Activated T-helper 9 cell treated with anti-CD3 and anti-CD28 coated beads, Interleukin-2, amount 50 U/mL, for 16 hours (primary cell): Measurements from ENCODE around the gene ISYNA1.

Source experiments
- DNase-seq: peaks from one replicate; pipeline ENCODE4 v3.0.0-alpha.2; 2020; ENCODE audit warnings: low read depth

Gene ISYNA1

GRCh38 chr19:18467978-18468377 is 30.0 kb upstream of the ISYNA1 start:
- DNase-seq: no peak

GRCh38 chr19:18466354-18466753 is 28.4 kb upstream of the ISYNA1 start:
- no peak for DNase-seq

GRCh38 chr19:18465964-18466339 is 28.0 kb upstream of the ISYNA1 start:
- no peak for DNase-seq

DNA sequence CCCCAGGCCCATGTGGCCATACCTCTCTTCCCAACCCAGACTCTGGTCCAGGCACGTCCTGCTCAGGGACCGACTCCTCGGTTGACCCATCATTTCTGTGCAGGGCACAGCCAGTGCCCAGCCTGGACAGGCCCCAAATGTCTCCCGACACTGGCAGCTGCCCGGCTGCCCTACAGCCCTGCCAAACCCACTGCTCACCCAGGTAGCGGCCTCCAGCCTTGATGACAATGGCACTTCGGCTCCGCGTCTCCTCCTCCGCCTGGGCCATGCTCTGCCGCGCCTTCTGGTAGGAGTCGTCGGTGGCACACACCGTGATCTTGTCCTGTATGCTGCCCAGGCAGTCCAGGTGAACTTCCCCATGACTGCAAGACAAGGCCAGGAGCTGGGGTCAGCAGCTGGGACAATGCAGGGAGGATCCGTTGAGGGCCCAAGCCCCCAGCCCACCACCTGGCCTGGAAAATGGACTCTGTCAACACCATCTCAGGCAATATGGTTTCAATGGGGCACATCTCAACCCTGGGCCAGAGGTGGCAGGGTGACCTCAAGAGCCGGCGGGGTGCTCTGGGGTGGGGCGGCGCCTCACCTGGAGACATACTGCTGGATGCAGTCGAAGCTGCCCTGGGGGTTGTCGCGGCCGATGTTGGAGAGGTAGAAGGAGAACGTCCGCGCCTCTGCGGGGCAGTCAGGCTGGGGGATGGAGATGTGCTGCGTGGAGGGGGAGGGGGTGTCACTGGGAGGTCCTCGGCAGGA is 27.5 kb upstream of the ISYNA1 start:
- DNase-seq: no peak

DNA sequence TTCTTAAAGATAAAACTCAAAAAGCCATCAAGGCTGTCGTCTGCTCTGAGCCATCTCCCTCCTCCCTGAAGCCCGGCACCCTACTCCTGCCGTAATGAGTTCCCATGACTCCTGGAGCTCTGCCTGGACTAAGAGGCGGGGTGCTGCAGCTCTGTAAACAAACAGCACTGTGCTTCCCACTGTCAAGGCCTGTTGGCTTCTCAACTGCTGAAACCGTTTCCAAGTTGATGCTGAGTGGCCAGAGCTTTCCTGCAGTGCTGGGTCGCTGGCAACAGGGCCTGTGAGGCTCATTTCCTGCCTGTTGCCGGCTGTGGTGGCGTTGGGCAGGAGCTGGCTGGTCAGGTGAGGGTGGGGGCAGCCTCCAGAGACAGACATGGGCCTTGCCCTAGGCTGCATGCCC is 26.7 kb upstream of the ISYNA1 start:
- DNase-seq: no peak

- no peak for DNase-seq
Measured at GRCh38 chr19:18461471-18461870, 23.5 kb upstream of the ISYNA1 start.

- DNase-seq: no peak
Measured at GRCh38 chr19:18460900-18461299, 23.0 kb upstream of the ISYNA1 start.

DNA sequence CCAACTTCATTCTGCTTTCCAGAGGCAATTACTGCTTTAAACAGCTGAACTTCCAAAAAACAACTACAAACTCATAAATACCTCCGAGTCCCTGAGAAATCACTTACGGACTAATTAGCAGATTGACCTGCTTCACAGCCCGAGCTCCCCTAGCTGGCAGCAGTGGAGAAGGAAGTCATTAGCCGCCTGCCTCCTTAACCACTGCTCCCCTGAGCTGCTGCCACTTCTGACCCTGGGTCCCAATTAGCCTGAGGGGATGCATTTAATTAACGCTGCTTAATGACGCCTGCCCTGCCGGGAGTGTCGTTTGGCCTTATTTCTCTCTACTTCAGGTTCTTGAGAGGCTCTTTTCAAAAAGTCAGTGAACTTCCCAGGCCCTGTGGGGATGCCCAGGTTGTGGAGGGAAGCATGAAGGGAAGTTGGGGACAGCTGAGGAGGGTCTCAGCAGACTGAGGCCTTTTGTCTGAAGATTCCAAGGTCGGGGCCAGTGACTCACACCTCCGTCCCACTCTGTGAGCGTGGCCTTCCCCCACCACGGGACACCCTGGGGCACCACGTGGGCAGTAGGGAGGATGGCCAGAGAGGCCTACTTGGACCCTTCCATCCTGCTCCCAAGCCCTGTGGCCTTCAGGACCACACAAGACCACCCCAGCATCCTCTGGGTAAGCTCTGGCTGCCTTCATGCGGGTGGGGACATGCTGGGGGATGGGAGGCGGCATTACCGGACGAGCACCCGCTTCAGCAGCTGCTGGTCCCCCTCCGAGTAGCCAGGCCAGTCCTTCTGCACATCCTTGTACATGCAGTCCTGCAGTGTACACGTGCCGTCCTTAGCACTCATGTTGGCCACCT is 19.8 kb upstream of the ISYNA1 start:
- no peak for DNase-seq

GRCh38 chr19:18456974-18457373 is 19.0 kb upstream of the ISYNA1 start:
- DNase-seq: no peak

- no peak for DNase-seq
Measured at GRCh38 chr19:18456279-18456678, 18.3 kb upstream of the ISYNA1 start.

DNA sequence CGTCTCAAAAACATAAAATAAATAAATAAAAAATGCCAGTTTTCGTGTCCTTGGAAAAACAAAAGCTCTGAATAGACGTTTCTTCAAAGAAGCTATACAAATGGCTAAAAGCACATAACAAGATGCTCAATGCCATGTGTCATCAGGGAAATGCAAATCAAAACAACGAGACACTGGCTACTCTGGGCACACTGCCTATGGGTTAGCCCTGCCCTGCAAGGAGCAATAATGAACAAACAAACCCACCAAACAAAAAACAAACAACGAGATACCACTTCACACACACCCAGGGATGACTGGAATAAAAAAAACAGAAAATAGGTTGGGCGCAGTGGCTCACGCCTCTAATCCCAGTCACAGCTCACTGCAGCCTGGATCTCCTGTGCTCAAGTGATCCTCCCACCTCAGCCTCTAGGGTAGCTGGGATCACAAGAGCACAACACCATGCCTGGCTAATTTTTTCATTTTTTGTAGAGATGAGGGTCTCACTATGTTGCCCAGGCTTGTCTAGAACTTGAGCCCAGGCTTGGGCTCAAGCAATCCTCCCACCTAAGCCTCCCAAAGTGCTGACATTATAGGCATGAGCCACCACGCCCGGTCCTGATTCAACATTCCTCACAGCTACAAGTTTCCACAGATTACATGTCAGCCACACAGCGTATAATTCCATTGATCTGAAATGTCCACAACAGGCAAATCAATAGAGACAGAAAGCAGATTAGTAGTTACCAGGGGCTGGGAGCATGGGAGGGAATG is 15.5 kb upstream of the ISYNA1 start:
- no peak for DNase-seq

GRCh38 chr19:18452386-18452785 is 14.5 kb upstream of the ISYNA1 start:
- DNase-seq: no peak

- peak; percentile 82 for DNase-seq
Measured at GRCh38 chr19:18450931-18451836, 13.3 kb upstream of the ISYNA1 start.

DNA sequence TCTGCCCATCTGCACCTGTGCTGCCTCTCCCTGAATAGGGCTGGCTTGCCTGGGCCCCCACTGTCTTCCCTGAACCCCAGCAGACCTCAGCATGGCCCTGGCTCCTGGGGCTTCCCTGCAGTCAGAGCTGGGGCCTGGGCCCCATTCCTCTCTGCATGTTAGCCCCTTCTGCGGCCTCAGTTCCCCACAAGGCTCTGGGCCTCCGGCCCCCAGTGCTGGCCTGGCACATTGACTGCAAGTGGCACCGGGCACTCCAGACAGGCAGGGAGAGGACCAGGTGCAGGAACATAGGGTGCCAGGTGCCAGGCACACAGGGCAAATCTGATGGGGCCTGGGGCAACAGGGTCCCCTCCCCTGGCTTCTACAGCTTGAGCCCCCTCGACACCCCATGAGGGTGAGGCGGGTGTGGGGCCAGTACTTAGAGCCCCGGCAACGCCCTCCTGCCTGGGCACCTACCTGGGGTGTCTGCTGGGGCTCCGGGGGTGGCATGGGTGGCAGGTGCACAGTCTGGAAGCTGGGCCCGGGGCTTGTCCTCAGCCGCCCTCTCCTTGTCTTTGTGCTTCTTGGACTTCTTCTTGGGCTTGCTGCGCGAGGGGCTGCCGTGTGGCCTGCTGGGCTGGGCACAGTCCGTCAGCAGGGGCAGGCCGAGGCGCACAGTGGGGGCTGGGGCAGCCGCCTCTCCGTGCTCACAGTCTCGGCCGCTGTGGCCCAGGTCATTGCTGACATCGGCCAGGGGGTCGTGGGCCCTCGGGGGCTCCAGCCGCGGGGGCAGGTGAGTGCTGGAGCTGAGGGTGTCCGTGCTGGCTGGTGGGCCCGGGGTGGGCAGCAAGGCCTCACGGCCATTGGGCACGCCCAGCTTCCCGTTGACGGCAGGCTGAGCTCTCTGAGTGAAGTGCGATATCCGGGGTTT is 12.3 kb upstream of the ISYNA1 start:
- DNase-seq: no peak

DNA sequence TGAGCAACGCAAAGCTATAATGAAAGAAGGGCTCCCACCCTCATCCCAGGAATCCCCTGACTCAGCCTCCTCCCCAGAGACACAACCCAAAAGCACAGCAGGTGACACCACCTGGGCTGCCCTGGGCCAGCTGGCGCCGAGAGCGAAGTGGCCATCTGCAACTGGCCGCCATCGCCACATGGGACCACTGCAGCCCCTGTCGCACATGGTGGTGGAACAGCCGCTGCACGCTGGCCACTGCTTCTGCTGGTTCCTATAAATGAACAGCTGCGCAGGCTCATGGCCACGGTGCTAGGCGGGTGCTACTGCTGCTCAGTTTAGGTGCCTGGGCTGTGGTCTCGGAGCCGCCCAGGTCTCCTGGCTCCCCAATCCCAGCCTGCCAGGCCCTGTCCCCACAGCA is 11.6 kb upstream of the ISYNA1 start:
- no peak for DNase-seq

DNA sequence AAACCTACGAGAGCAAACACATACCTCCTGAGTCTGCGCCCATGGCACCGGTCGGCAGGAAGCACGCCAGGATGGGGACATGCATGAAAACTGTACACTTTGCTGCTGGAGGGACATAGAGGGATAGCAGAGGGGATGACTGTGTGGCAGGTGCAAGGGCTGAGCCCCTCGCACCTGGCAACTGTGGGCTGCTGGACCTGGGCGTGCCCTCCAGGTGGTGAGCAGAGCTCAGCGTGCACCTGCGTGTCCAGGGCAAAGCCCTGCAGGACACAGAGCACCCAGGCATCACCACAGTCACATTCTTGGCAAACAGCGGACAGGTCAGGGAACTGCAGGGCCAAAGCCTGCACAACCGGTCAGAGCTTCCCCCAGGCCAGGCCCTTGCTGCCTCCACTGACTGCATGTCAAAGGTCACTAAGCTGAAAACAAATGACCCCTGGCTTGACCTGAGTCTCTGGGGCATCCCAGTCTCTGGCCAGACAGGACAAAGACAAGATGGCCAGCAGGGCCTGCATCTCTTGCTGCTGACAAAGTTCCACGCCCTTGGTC is 9.0 kb upstream of the ISYNA1 start:
- DNase-seq: no peak

DNA sequence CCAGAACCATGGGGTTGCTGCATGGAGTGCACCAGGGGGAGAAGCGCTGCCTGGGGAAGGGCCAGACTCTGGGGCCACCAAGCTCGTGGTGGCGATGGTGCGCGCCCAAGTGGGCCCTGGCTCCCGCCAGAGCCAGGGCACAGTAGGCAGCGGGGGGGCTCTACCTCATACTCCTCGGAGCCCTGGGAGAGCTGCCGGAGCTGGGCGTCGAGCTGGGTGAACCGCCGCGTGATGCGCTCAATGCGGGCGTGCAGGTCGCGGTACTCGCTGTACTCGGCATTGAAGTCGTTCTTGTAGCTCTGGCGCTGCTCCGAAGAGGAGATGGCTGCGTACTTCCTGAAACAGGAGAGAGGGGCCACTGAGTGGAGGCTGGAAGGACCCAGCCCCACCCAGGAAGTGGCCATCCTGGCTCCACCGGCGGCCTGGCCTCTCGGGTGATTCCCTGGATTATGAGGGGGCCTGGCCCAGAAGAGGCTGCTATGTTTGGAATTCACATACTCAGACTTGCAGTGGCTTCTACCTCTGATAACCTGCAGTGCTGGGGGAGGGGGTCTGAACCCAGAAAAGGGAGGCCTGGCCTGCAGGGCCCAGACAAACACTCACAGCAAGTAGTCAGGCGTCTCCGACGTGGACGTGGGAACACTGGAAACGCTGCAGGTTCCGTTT is 8.3 kb upstream of the ISYNA1 start:
- DNase-seq: no peak

- no peak for DNase-seq
Measured at GRCh38 chr19:18445262-18445948, 7.5 kb upstream of the ISYNA1 start.

DNA sequence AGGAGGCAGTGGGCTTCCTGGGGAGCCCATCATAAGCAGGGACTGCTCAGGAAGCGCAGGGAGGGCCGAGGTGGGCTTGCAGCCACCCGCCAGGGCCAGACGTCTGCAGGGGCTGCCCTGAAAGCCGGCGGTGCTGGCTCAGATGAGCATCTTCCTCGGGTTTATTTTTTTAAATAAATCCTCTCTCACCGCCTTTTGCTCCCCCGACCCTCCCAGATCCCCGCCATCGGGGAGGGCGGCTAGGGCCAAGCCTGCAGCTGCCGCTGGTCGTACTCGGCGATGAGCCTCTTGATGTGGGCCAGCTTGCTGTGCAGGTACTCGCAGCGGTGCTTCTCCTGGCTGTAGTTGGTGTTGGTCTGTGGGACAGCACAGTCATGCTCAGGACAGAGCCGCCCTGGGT is 6.6 kb upstream of the ISYNA1 start:
- DNase-seq: no peak
